ENCODE measurements around the gene SATL1.
"Not testable (repeated sequence)": the region's sequence is repeated elsewhere in the genome, so short reads cannot be mapped to it uniquely, and the experiment has no call there.

Gene SATL1

GRCh38 chrX:85108165-85108564 lies 135.4 kb downstream of the SATL1 start:
- DNase-seq (ENCODE audit: low read depth, low spot score) = no peak
- H3K4me1 ChIP-seq (ENCODE audit: insufficient read depth, insufficient read length) = no peaks in the 10 kb centered on the region
- H3K27me3 ChIP-seq (ENCODE audit: insufficient read depth, insufficient read length) = no peaks in the 10 kb centered on the region
- no peak overlapping the region for H3K9ac ChIP-seq (ENCODE audit: insufficient read length, low read depth)
- H3K9me3 ChIP-seq (ENCODE audit: insufficient read depth, low read length) = peaks cover 4% of the 10 kb centered on the region; the same call in 1 of the 2 replicates
- H3K36me3 ChIP-seq (ENCODE audit: insufficient read depth, insufficient read length, low read length) = no peaks in the 10 kb centered on the region
- H3K4me3 ChIP-seq (ENCODE audit: insufficient read length, low read depth) = no peak overlapping the region
- TF ChIP-seq ZNF274 (IDR thresholded peaks at IDR 0.05; ENCODE audit: low read depth, low read length) = no peak

- Histone ChIP-seq H3K36me3 (ENCODE audit: insufficient read depth, insufficient read length, low read length) (no peaks in the 10 kb centered on the region), H3K9ac (ENCODE audit: insufficient read length, low read depth) (no peak overlapping the region), H3K9me3 (ENCODE audit: insufficient read depth, low read length) (peaks cover 4% of the 10 kb centered on the region; the same call in 1 of the 2 replicates), H3K4me1 (ENCODE audit: insufficient read depth, insufficient read length) (no peaks in the 10 kb centered on the region), H3K27me3 (ENCODE audit: insufficient read depth, insufficient read length) (no peaks in the 10 kb centered on the region), H3K4me3 (ENCODE audit: insufficient read length, low read depth) (no peak overlapping the region)
- no peak for DNase-seq (ENCODE audit: low read depth, low spot score)
- TF ChIP-seq SUZ12 (IDR thresholded peaks at IDR 0.05; ENCODE audit: extremely low read depth, insufficient read depth, insufficient read length) (no peak), ZNF274 (IDR thresholded peaks at IDR 0.05; ENCODE audit: low read depth, low read length) (no peak), YY1 (IDR thresholded peaks at IDR 0.05; ENCODE audit: insufficient read depth, insufficient read length) (no peak)
These were observed 136.2 kb downstream of the SATL1 start for GRCh38 chrX:85107407-85107806.

GRCh38 chrX:85089321-85089840 lies 154.2 kb downstream of the SATL1 start:
- Histone ChIP-seq H3K9ac (ENCODE audit: insufficient read length, low read depth) (no peak overlapping the region), H3K9me3 (ENCODE audit: insufficient read depth, low read length) (no peaks in the 10 kb centered on the region), H3K27me3 (ENCODE audit: insufficient read depth, insufficient read length) (no peaks in the 10 kb centered on the region), H3K4me3 (ENCODE audit: insufficient read length, low read depth) (no peak overlapping the region), H3K36me3 (ENCODE audit: insufficient read depth, insufficient read length, low read length) (no peaks in the 10 kb centered on the region), H3K4me1 (ENCODE audit: insufficient read depth, insufficient read length) (no peaks in the 10 kb centered on the region)
- DNase-seq (ENCODE audit: low read depth, low spot score) = no peak
- TF ChIP-seq SUZ12 (IDR thresholded peaks at IDR 0.05; ENCODE audit: extremely low read depth, insufficient read depth, insufficient read length) = no peak
- no peak for TF ChIP-seq ZNF274 (IDR thresholded peaks at IDR 0.05; ENCODE audit: low read depth, low read length)
- TF ChIP-seq YY1 (IDR thresholded peaks at IDR 0.05; ENCODE audit: insufficient read depth, insufficient read length) = no peak

- no peak overlapping the region for H3K4me3 ChIP-seq (ENCODE audit: insufficient read length, low read depth)
- TF ChIP-seq YY1 (IDR thresholded peaks at IDR 0.05; ENCODE audit: insufficient read depth, insufficient read length) (no peak), SUZ12 (IDR thresholded peaks at IDR 0.05; ENCODE audit: extremely low read depth, insufficient read depth, insufficient read length) (no peak), ZNF274 (IDR thresholded peaks at IDR 0.05; ENCODE audit: low read depth, low read length) (no peak)
- no peak for DNase-seq (ENCODE audit: low read depth, low spot score)
- H3K4me1 ChIP-seq (ENCODE audit: insufficient read depth, insufficient read length) = no peaks in the 10 kb centered on the region
- H3K36me3 ChIP-seq (ENCODE audit: insufficient read depth, insufficient read length, low read length) = peaks cover 7% of the 10 kb centered on the region
- H3K9me3 ChIP-seq (ENCODE audit: insufficient read depth, low read length) = no peaks in the 10 kb centered on the region
- no peaks in the 10 kb centered on the region for H3K27me3 ChIP-seq (ENCODE audit: insufficient read depth, insufficient read length)
- no peak overlapping the region for H3K9ac ChIP-seq (ENCODE audit: insufficient read length, low read depth)
These were observed 158.7 kb downstream of the SATL1 start for GRCh38 chrX:85084770-85085393.

GRCh38 chrX:85077247-85077646 lies 166.3 kb downstream of the SATL1 start:
- not testable (repeated sequence) for H3K4me1 ChIP-seq (ENCODE audit: insufficient read depth, insufficient read length); H3K9me3 ChIP-seq (ENCODE audit: insufficient read depth, low read length); H3K36me3 ChIP-seq (ENCODE audit: insufficient read depth, insufficient read length, low read length); H3K4me3 ChIP-seq (ENCODE audit: insufficient read length, low read depth); DNase-seq (ENCODE audit: low read depth, low spot score); H3K27me3 ChIP-seq (ENCODE audit: insufficient read depth, insufficient read length); H3K9ac ChIP-seq (ENCODE audit: insufficient read length, low read depth)

GRCh38 chrX:85065512-85066198 lies 177.9 kb downstream of the SATL1 start:
- no peak for DNase-seq (ENCODE audit: low read depth, low spot score)
- H3K36me3 ChIP-seq (ENCODE audit: insufficient read depth, insufficient read length, low read length) = no peaks in the 10 kb centered on the region
- H3K27me3 ChIP-seq (ENCODE audit: insufficient read depth, insufficient read length) = no peaks in the 10 kb centered on the region
- H3K4me3 ChIP-seq (ENCODE audit: insufficient read length, low read depth) = no peak overlapping the region
- TF ChIP-seq YY1 (IDR thresholded peaks at IDR 0.05; ENCODE audit: insufficient read depth, insufficient read length) (no peak), ZNF274 (IDR thresholded peaks at IDR 0.05; ENCODE audit: low read depth, low read length) (no peak), SUZ12 (IDR thresholded peaks at IDR 0.05; ENCODE audit: extremely low read depth, insufficient read depth, insufficient read length) (no peak)
- no peaks in the 10 kb centered on the region for H3K9me3 ChIP-seq (ENCODE audit: insufficient read depth, low read length)
- H3K4me1 ChIP-seq (ENCODE audit: insufficient read depth, insufficient read length) = no peaks in the 10 kb centered on the region
- no peak overlapping the region for H3K9ac ChIP-seq (ENCODE audit: insufficient read length, low read depth)

GRCh38 chrX:85052636-85053343 lies 190.8 kb downstream of the SATL1 start:
- no peaks in the 10 kb centered on the region for H3K4me1 ChIP-seq (ENCODE audit: insufficient read depth, insufficient read length)
- TF ChIP-seq SUZ12 (IDR thresholded peaks at IDR 0.05; ENCODE audit: extremely low read depth, insufficient read depth, insufficient read length) = no peak
- TF ChIP-seq YY1 (IDR thresholded peaks at IDR 0.05; ENCODE audit: insufficient read depth, insufficient read length) = no peak
- no peak for TF ChIP-seq ZNF274 (IDR thresholded peaks at IDR 0.05; ENCODE audit: low read depth, low read length)
- H3K9ac ChIP-seq (ENCODE audit: insufficient read length, low read depth) = no peak overlapping the region
- H3K36me3 ChIP-seq (ENCODE audit: insufficient read depth, insufficient read length, low read length) = peaks cover 6% of the 10 kb centered on the region
- H3K4me3 ChIP-seq (ENCODE audit: insufficient read length, low read depth) = no peak overlapping the region
- DNase-seq (ENCODE audit: low read depth, low spot score) = peak; percentile 2
- H3K9me3 ChIP-seq (ENCODE audit: insufficient read depth, low read length) = no peaks in the 10 kb centered on the region; the same call in 1 of the 2 replicates
- no peaks in the 10 kb centered on the region for H3K27me3 ChIP-seq (ENCODE audit: insufficient read depth, insufficient read length)

Measured in NT2/D1 (cell line).